Endothelial cell of umbilical vein (primary cell): ENCODE results near the gene B4GALT5. TPM values are rescaled to one million over a fixed set of nuclear protein-coding genes. Genes with fewer than 3 reads are reported as not detected.

ENCODE experiments used
- BruUV-seq: library from RNA; stranded (reverse); fragments of 400-500 nt; replicated peaks from 2 replicates; lab custom pipeline; 2021; lab: Mats Ljungman, UMichigan
- CTCF ChIA-PET: fragments of 300-600, 350-600 bp; sonication (Branson Sonifier 250); formaldehyde crosslinking; loops from one replicate; lab custom pipeline; 2021; ENCODE audit warnings: antibody characterized with exemption, inconsistent platforms; lab: Charles Lee
- POLR2A ChIA-PET: fragments of 300-600, 350-600 bp; sonication (Branson Sonifier 250); formaldehyde crosslinking; loops from one replicate; lab custom pipeline; 2021; ENCODE audit warnings: antibody characterized with exemption, inconsistent platforms; lab: Charles Lee
- DNase-seq: peaks from one replicate; pipeline ENCODE4 v3.0.0-alpha.2; 2011; ENCODE audit warnings: low read depth, low spot score
- FAIRE-seq: peaks from 2 replicates; lab custom pipeline; 2011; peaks lifted over from hg19 to GRCh38; lab: Jason Lieb, UNC
- H2AFZ ChIP-seq: 2 replicates; pipeline ENCODE4 v1.6.0; 2012; ENCODE audit warnings: low read depth, low read length, control low read depth, inconsistent platforms
- H3K27ac ChIP-seq: 2 replicates; pipeline ENCODE4 v1.5.1; 2011; ENCODE audit warnings: low read depth, mild to moderate bottlenecking, control low read depth, low read length, moderate library complexity; ENCODE audit not compliant: insufficient read depth
- H3K27me3 ChIP-seq, 2 experiments: 2 replicates each; pipeline versions ENCODE4 v1.6.0 to v1.6.1; 2011; ENCODE audit warnings: low read length in 2 of 2, mixed read lengths in 1 of 2; ENCODE audit not compliant: control insufficient read depth in 2 of 2, insufficient read depth in 2 of 2
- H3K36me3 ChIP-seq, 2 experiments: 2 replicates in 1 of 2; 3 replicates in 1 of 2; pipeline ENCODE4 v1.5.1; 2011; ENCODE audit warnings: low read length in 2 of 2, mild to moderate bottlenecking in 1 of 2, moderate library complexity in 1 of 2; ENCODE audit not compliant: control insufficient read depth in 2 of 2, insufficient read depth in 2 of 2; ENCODE audit errors: extremely low read depth in 1 of 2
- H3K4me1 ChIP-seq: 3 replicates; pipeline ENCODE4 v1.5.1; 2011; ENCODE audit warnings: mild to moderate bottlenecking, low read length; ENCODE audit not compliant: control insufficient read depth, insufficient read depth; ENCODE audit errors: extremely low read depth
- H3K4me2 ChIP-seq: 2 replicates; pipeline ENCODE4 v1.6.1; 2011; ENCODE audit warnings: low read length, control low read depth, mixed read lengths; ENCODE audit not compliant: insufficient read depth
- H3K4me3 ChIP-seq, 3 experiments: fragments of 200-600 bp in 1 of 3; sonication (generic), shearing (Covaris generic) in 1 of 3; replicated peaks in 1 of 3; 2 replicates each; pipeline ENCODE4 v1.5.1; 2011 to 2016; ENCODE audit warnings: control low read depth in 3 of 3, low read length in 3 of 3, mild to moderate bottlenecking in 2 of 3, inconsistent platforms in 1 of 3, low read depth in 1 of 3, moderate library complexity in 1 of 3; ENCODE audit not compliant: insufficient read depth in 1 of 3
- H3K79me2 ChIP-seq: 2 replicates; pipeline ENCODE4 v1.6.0; 2012; ENCODE audit warnings: low read length, inconsistent platforms; ENCODE audit not compliant: control insufficient read depth, insufficient read depth
- H3K9ac ChIP-seq: replicated peaks from 2 replicates; pipeline ENCODE3; 2011; ENCODE audit warnings: low read length, control low read depth; ENCODE audit not compliant: insufficient read depth; ENCODE audit errors: extremely low read depth
- H3K9me1 ChIP-seq: replicated peaks from 3 replicates; pipeline ENCODE4 v1.6.0; 2011; ENCODE audit warnings: mild to moderate bottlenecking, low read length; ENCODE audit not compliant: control insufficient read depth, insufficient read depth; ENCODE audit errors: extremely low read depth
- H3K9me3 ChIP-seq: replicated peaks from 2 replicates; pipeline ENCODE4 v1.5.1; 2012; ENCODE audit warnings: low read length, inconsistent platforms; ENCODE audit not compliant: control insufficient read depth, insufficient read depth
- H4K20me1 ChIP-seq: replicated peaks from 2 replicates; pipeline ENCODE3; 2011; ENCODE audit warnings: mild to moderate bottlenecking, low read length; ENCODE audit not compliant: control insufficient read depth, insufficient read depth; ENCODE audit errors: extremely low read depth
- EZH2 ChIP-seq: IDR thresholded peaks from 2 replicates; pipeline ENCODE4 v1.6.1; 2012; ENCODE audit warnings: borderline replicate concordance, low read depth, mild to moderate bottlenecking, moderate library complexity, low read length, inconsistent platforms; ENCODE audit not compliant: severe bottlenecking
- FOS ChIP-seq: IDR thresholded peaks from 2 replicates; pipeline ENCODE4 v1.6.1; 2011; ENCODE audit warnings: mild to moderate bottlenecking, low read length, moderate library complexity, borderline replicate concordance; ENCODE audit not compliant: insufficient read depth
- GATA2 ChIP-seq: IDR thresholded peaks from 2 replicates; pipeline ENCODE4 v1.7.0; 2011; ENCODE audit warnings: low read depth, mild to moderate bottlenecking, moderate library complexity, mixed read lengths, low read length; ENCODE audit not compliant: insufficient read length, insufficient read depth
- JUN ChIP-seq: IDR thresholded peaks from 2 replicates; pipeline ENCODE4 v1.6.1; 2011; ENCODE audit warnings: borderline replicate concordance, low read depth; ENCODE audit not compliant: insufficient read length, insufficient read depth
- MYC ChIP-seq: IDR thresholded peaks from one replicate; pipeline ENCODE4 v1.6.1; 2011; ENCODE audit warnings: mild to moderate bottlenecking, low read depth, low read length
- POLR2A ChIP-seq: IDR thresholded peaks from 2 replicates; pipeline ENCODE4 v1.6.1; 2012; ENCODE audit warnings: low read depth, mild to moderate bottlenecking, control low read depth, low read length
- POLR2AphosphoS5 ChIP-seq: IDR thresholded peaks from 2 replicates; pipeline ENCODE4 v1.6.1; 2012; ENCODE audit warnings: low read depth, mild to moderate bottlenecking, control low read depth, low read length, moderate library complexity; ENCODE audit not compliant: insufficient read depth
- dilution Hi-C: fragments of 300-500 bp; cut with MboI; formaldehyde crosslinking; loops from one replicate; pipeline ENCODE4 v1.15.0; 2019; ENCODE audit warnings: low sequenced_read_pairs; ENCODE audit not compliant: extremely low pct_ligation_motif_present
- intact Hi-C: fragments of 100-400 bp; cut with micrococcal nuclease; formaldehyde crosslinking; loops from one replicate; pipeline ENCODE4 v1.10.0; 2022
- polyA plus RNA-seq, 4 experiments: library from polyadenylated mRNA; depleted of rRNA in 3 of 4; stranded (reverse) in 3 of 4; unstranded in 1 of 4; fragments of >200 nt; gene quantifications; 2 replicates each; pipeline versions ENCODE4 v1.2.1 to v1.2.3, GENCODE V29; 2011 to 2012; ENCODE audit warnings: missing spikeins in 1 of 4
- total RNA-seq: library from RNA; stranded (reverse); gene quantifications from 2 replicates; pipeline ENCODE4 v1.2.3, GENCODE V29; 2021
- TF ChIP-seq, protein P1 (sequence below), 2 donors: IDR thresholded peaks; 1 replicate in 1 of 2; 2 replicates in 1 of 2; pipeline ENCODE4 v1.5.1; 2011; ENCODE audit warnings: low read length in 2 of 2, mild to moderate bottlenecking in 2 of 2, moderate library complexity in 2 of 2, control low read depth in 1 of 2, inconsistent platforms in 1 of 2, low read depth in 1 of 2; ENCODE audit not compliant: insufficient read depth in 1 of 2; ENCODE audit errors: extremely low read depth in 1 of 2
- TF ChIP-seq, protein P2 (sequence below): IDR thresholded peaks from 2 replicates; pipeline ENCODE4 v1.6.1; 2011; ENCODE audit not compliant: insufficient read depth, insufficient read length

B4GALT5 gene
- total and polyA plus RNA-seq, 2 donors (not counting 3 experiments of a cell fraction or from before 2014, with no cell fraction given): 54.4 to 70.1 TPM

DNA sequence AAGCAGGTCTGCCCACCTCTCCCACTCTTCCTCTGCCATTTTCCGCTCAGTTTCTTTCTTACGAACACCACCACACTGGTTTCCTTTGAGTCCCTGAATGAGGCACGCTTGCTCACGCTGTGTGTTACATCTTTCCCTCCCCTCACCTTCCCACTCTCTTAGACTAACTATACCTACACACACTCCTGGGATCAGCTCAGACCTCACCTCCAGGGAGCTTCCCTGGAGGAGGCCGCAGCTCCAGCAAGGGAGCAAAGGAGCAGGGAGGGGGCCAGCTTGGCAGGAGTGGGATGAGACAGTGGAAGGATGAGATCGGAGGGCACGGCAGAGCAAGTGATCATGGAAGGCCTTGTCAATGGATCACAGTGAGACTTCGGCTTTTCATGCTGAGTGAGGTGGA, 28.3 kb upstream of the B4GALT5 start:
- peaks cover 0 to 1% of the 10 kb centered on the region in 2 experiments for H3K27me3 ChIP-seq
- no peaks in the 10 kb centered on the region for H3K79me2 ChIP-seq
- no peak overlapping the region for H2AFZ ChIP-seq
- no peak overlapping the region for H3K9ac ChIP-seq
- intact Hi-C loops (no loop called here), dilution Hi-C loops (no loop called here)
- H4K20me1 ChIP-seq: no peaks in the 10 kb centered on the region
- TF ChIP-seq GATA2 (no peak), EZH2 (no peak), POLR2A (no peak), FOS (no peak), POLR2AphosphoS5 (no peak), JUN (no peak), MYC (no peak)
- TF ChIP-seq, protein P1, sequence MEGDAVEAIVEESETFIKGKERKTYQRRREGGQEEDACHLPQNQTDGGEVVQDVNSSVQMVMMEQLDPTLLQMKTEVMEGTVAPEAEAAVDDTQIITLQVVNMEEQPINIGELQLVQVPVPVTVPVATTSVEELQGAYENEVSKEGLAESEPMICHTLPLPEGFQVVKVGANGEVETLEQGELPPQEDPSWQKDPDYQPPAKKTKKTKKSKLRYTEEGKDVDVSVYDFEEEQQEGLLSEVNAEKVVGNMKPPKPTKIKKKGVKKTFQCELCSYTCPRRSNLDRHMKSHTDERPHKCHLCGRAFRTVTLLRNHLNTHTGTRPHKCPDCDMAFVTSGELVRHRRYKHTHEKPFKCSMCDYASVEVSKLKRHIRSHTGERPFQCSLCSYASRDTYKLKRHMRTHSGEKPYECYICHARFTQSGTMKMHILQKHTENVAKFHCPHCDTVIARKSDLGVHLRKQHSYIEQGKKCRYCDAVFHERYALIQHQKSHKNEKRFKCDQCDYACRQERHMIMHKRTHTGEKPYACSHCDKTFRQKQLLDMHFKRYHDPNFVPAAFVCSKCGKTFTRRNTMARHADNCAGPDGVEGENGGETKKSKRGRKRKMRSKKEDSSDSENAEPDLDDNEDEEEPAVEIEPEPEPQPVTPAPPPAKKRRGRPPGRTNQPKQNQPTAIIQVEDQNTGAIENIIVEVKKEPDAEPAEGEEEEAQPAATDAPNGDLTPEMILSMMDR (IDR thresholded peaks at IDR 0.05; ENCODE audit: extremely low read depth in 1 of 2, insufficient read depth in 1 of 2, low read depth in 1 of 2, low read length in 2 of 2): no peak
- TF ChIP-seq, protein P2, sequence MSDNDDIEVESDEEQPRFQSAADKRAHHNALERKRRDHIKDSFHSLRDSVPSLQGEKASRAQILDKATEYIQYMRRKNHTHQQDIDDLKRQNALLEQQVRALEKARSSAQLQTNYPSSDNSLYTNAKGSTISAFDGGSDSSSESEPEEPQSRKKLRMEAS: no peak
- POLR2A ChIA-PET: no interaction called here
- no peaks in the 10 kb centered on the region for H3K9me3 ChIP-seq
- no peak overlapping the region for H3K27ac ChIP-seq
- DNase-seq: no peak
- H3K4me2 ChIP-seq: no peak overlapping the region
- H3K4me1 ChIP-seq: no peaks in the 10 kb centered on the region
- no peak overlapping the region for H3K4me3 ChIP-seq
- FAIRE-seq: no peak
- no peaks in the 10 kb centered on the region for H3K9me1 ChIP-seq
- CTCF ChIA-PET: no interaction called here
- H3K36me3 ChIP-seq: no peaks in the 10 kb centered on the region
- no TSS peak for BruUV-seq
